Measurements from ENCODE around the gene PTGR1.

DNA sequence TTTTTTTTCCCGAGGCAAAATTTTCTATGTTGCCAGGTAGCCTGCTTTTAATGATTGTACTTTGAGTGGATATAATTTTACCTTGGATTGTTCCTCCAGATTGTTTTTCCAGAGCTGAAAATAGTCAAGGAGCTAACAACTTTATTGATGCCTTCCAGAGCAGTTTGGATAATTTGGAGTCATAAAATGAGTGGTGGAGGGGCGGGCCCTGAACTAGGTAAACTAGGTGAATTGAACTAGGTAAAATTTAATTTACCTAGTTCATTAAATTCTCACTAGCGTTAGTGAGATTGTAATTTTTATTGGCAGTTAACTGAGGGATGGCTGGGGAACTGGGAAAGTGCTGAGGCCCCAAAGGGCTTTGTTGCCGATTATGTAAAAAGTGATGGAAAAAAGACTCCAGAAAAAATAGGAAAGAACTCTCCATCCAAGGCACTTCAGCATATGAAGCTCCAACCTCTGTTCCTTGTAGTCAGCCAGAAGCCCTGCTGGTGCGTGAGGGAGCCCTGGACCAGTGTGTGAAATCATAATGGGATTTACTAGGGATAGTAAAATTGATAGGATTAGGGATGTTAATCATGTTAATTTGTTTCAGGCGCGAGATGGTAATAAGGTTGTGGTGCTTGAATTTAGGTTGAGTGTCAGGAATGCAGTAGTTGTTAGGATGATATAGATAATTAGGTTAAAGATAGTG, 33.4 kb upstream of the PTGR1 start:
- TF ChIP-seq CTCF (IDR thresholded peaks at IDR 0.05) = no peak
- no peak for TF ChIP-seq POLR2A (IDR thresholded peaks at IDR 0.05)
